SU-DHL-6 (cell line): Measurements from ENCODE around the gene USP17L25.
"Not testable (repeated sequence)": the region's sequence is repeated elsewhere in the genome, so short reads cannot be mapped to it uniquely, and the experiment has no call there.

Experiments
- CTCF ChIP-seq: fragments of 200-600 bp; sonication (generic); IDR thresholded peaks from one replicate; pipeline ENCODE4 v1.5.1; 2017; ENCODE audit warnings: antibody characterized with exemption, mild to moderate bottlenecking, low read length, moderate library complexity; ENCODE audit not compliant: insufficient read depth, poor library complexity, severe bottlenecking
- EZH2phosphoT487 ChIP-seq: fragments of 200-600 bp; sonication (generic), shearing (Covaris generic); conservative IDR thresholded peaks from 2 replicates; pipeline ENCODE4 v1.6.1; 2018; ENCODE audit warnings: mild to moderate bottlenecking, antibody characterized with exemption, low read length, moderate library complexity, mixed read lengths

DNA sequence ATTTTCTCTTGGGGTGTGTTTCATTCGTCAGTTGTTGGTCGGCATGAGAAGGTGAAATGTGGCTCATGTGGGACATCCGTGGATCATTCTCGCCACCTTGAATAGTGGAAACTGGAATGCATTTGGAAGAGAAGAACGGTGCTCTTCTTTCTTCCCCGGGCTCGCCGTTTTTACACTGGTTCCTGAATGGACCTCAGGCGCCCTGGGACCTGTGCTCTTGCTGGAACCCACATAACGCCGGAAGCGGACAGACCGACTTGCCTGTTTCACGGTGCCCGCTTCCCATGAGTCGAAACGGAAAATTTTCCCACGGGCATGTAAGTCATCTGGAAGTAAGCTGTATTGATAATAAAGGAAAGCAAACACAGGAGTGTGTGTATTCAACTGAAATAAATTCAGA, 21.2 kb downstream of the USP17L25 start:
- TF ChIP-seq CTCF, EZH2phosphoT487: not testable (repeated sequence)
